NCI-H748 (cell line): ENCODE data around the gene HIP1R.
A peak's percentile ranks its signal among the peaks of the same experiment; 100 is the strongest.

ENCODE experiments used
- DNase-seq: peaks from one replicate; lab custom pipeline; 2025; ENCODE audit not compliant: unreplicated experiment; lab: John Stamatoyannopoulos, UW

Gene HIP1R

DNA sequence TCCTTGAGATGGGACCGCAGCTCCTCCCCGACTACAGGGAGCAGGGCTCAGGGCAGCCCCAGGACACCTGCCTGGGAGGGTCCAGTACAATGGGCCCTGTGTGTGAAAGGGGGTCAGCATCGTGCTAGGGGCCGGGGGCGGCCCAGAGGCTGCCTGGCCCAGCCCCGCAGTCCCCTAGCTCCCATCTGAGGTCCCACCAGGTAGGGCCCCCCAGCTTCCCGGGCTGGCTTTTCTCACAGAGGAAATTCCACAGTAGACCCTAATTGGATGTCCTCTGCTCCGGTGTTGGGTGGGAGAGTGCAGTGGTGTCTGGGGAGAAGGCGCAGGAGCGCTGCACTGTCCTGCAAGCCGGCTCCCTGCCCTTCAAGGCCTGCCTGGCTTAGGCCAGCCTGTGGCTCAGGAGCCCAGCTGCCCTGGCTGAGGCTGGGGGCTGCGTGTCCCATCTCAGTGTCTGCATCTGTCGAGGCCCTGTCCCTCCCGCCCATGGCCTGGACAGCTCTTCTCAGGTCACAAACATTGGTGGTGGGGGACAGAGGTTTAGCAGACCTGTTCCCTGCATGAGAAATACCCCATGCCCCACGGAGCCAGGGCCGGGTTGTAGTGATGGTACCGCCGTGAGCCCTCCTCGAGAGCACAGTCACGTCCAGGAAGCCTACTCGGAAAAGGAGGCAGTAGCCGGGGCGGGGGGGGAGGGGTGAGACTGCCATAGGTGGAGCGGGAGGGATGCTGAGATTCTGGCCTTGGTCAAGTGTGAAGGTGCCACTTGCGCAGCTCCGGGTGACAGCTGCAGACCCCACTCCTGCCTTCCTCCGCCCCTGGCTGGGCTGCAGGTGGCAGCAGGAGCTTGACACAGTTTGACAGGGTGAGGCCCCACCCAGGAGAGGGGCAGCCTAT, 11.6 kb downstream of the HIP1R start:
- no peak for DNase-seq

DNA sequence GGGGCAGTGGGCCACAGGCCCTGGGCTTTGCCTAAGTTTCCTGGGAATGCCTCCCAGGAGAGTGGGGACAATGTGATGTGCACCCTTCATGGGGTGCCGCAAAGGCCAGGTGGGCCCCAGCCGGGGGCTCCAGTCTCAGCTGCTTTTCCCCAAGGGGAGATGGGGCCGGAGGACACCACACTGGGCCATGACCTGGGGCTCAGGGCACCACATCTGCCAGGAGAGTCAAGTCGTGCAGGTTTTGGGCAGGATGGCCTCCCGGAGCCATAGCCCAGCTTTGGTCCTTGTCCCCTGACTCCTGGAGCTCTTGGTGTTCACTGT, 12.2 kb downstream of the HIP1R start:
- DNase-seq, result no peak

DNA sequence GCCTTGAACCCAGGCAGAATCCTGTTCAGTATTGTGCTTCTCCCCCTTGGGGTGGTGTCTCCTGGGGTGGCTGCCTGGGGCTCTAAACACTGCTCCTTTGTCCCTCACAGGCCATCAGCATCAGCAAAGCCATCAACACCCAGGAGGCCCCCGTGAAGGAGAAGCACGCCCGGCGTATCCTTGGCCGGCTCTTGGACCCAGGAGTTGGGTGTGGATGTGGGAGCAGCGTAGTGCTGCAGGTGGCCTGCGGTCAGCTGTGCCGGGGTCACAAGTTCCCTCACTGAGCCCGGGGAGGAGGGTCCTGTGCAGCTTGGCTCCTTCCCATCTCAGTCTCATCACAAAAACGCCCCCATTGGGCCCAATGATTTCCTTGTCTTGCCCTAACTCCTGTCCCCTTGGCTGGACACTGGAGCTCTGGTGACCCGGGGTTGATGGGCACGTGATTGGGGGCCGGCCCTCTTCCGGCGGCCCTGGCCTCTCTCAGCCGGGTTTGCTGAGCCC, 12.7 kb downstream of the HIP1R start:
- no peak for DNase-seq

DNA sequence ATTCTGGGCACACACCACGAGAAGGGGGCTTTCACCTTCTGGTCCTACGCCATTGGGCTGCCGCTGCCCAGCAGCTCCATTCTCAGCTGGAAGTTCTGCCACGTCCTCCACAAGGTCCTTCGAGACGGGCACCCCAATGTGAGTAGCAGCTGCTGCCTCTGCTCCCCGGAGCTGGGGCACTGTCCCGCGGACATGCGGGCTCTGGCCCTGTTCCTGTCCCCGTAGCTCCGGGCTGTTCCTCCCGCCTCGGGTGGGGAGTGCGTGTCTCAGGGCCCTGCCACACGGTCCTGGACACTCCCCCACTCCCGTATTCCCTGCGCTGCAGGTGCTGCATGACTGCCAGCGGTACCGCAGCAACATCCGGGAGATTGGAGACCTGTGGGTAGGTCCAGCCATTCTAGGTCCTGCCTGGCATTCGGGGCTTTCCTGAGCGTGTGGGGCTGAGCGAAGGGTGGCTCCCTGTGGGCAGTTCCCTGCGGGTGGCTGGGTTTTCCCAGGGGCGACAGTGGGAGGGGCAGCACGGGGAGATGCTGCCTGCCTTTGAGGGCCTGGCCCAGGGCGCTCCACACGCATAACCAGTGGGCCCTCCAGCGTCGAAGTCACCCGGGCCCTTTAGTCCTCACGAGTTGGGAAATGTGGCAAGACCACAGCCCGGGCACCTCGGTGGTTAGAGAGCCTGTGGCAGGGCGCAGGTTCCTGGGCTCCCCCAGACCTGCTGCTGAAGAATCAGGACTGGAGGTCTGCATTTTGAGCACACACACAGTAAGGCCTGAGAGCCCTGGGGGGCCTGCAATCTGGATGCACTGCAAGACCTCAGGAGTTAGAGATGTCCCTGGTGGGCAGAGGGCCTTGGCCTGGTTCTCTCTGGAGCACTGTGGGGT, 13.5 kb downstream of the HIP1R start:
- no peak for DNase-seq

DNA sequence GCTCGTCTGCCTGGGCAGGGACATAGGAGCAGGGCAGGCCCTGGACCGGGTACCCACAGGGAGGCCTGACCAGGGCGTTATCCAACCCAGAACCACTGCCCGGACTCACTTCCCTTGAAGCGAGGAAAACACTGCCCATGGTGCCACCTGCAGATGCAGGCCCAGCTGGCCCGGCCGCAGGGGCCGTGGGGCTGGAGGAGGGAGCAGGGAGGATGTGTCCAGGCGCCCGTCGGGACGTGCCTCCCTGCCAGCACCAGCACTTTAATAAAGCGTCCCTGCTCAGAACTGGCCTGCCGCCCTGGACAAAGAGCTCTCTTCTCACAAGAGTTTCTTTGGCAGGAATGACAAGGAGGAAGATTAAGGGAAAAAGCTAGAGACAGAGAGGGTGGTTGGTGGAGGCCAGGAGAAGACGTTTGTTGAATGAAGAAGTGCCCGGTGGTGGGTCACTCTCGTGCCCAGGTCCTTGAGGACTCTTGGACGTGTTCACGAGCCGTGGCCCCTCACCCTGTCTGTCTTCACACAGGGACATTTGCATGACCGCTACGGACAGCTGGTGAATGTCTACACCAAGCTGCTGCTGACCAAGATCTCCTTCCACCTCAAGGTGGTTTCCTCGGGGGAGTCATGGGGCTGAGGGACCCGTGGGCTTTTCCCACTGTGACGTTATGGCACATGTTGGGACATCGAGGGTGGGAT, 14.2 kb downstream of the HIP1R start:
- DNase-seq, result no peak

DNA sequence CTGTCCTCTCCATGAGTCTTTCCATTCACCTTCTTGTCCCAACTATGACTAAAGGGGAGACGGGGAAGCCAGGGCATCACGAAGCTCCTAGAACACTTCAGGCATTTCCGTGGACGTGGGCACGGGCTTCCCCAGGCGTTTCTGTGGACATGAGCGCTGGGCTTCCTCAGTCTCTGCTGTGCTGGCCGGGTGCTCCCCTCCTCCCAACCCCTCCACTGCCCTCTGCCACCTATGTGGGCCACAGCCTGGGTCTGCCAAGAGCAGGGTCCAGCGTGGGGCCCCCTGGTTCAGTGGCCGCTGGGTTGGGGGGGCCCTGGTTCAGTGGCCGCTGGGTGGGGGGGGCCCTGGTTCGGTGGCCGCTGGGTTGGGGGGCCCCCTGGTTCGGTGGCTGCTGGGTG, 14.8 kb downstream of the HIP1R start:
- DNase-seq, result no peak

DNA sequence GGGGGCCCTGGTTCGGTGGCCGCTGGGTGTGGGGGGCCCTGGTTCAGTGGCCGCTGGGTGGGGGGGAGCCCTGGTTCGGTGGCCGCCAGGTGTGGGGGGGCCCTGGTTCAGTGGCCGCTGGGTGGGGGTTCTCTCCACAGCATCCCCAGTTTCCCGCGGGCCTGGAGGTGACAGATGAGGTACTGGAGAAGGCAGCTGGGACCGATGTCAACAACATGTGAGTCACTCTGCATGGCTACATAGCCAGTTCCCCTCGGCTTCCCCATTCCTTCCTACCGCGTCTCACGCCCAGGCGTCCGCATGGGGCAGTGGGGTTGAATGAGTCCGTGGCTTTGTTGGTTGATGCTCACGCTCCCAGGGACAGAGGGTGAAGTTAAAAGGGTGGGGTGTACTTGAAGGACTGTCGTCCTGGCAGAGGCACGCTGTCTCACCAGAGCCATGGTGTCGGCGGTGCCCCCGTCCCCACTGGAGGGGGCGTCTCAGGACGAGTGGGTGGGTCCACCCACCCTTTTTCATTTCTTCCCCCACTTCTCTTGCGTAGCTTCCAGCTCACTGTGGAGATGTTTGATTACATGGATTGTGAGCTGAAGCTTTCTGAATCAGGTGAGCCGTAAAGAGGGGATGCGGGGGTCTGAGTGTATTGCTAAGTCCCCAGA, 15.6 kb downstream of the HIP1R start:
- no peak for DNase-seq

DNA sequence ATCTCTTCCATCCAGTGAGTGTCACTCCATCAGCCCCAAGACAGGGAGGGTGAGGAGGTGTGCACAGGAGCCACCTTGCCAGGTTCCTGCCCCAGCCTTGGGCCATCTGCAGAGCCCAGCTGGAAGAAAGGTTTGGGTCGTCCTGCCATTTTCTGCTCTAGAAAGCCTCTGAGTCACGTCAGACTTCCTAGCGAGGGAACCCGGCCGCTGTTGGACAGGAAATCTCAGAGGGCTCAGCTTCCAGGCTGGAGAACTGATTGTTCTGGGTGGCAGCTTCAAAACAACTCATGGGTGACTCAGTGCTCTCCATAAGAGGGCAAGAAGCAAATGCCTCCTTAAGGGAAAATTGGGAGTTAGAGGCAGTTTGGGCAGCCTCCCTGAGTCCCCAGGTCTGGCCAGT, 16.6 kb downstream of the HIP1R start:
- no peak for DNase-seq

DNA sequence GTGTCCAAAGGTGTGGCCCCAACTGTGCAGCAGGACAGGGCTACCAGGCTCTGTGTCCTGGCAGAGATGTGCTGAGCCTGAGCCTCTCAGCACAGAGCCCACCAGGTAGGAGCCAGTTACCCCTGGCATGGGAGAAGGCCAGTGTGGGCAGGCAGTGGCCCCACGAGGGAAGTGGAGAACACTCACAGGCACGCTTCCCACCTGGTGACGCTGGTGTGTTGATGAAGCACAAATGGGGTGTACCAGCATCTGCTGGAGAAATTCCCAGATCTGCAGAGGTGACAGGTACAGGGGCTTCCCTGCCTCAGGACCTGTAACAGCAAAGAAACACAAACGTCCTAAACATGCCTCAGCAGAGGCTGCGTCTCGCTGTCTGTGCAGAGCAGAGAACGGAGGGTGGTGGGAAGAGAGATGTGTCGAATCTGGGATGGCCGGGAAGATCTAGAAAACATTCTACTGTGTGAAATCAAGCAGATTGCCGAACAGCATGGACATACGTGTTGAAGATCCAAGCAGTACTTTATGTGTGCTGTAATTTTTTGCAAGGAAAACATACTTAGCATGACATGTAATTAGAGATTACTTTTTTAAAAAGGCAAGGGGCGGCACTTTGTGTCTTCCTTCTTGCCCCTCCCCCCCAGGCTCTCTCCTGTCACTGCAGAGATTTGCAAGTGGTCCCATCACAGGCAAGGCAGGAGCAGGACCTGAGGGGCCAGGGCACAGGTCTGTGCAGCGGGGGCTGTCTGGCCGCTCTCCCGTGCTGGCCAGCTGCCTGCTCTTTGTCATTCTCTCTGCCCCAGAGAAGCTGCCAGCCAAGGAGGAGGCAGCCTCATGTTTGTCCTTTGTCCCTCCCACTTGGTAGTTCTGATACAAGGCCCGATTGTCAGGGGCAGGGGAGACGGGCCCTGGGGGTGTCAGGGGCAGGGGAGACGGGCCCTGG, 17.3 kb downstream of the HIP1R start:
- DNase-seq, result no peak

DNA sequence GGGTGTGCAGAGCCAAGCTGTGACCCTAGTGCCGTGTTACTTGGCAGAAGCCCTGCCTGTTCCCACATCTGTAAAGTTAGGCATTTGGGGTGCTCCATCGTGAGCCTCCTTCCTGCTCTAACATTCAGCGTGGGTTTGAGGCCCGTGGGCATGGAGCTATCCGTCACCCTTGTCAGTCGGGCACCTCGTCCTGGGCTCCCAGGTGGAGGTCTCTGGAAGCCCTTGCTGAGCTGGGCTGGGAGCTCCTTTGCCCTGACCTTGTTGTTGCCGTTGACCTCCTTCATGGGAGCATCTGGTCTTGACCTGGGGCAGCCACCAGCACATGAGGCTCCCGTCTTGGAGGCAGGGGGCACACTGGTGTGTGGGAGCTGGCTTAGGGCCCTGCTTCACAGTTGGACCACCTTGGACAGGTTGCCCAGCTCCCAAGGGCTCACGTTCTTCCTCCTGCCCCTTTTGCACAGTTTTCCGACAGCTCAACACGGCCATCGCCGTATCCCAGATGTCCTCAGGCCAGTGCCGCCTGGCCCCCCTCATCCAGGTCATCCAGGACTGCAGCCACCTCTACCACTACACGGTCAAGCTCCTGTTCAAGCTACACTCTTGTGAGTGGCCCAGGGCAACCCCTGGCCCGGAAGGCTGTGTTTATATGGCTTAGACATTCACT, 18.5 kb downstream of the HIP1R start:
- no peak for DNase-seq

DNA sequence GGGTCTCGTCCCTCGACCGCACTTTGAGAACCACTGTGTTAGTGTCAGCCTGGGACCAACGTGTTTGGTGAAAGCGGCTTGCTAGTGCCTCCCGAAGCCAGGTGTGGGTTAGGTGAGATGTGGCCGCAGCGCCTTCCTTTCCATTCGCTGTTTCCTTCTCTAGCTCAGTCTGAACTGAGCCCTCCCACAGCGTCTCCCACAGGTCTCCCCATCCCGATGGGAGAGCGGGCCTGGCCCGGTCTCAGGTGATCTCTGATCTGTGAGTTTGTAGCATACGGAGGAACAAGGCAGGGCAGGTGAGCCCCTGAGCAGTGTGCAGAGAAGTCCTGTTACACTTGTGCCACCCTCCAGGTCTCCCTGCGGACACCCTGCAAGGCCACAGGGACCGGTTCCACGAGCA, 19.3 kb downstream of the HIP1R start:
- no peak for DNase-seq

DNA sequence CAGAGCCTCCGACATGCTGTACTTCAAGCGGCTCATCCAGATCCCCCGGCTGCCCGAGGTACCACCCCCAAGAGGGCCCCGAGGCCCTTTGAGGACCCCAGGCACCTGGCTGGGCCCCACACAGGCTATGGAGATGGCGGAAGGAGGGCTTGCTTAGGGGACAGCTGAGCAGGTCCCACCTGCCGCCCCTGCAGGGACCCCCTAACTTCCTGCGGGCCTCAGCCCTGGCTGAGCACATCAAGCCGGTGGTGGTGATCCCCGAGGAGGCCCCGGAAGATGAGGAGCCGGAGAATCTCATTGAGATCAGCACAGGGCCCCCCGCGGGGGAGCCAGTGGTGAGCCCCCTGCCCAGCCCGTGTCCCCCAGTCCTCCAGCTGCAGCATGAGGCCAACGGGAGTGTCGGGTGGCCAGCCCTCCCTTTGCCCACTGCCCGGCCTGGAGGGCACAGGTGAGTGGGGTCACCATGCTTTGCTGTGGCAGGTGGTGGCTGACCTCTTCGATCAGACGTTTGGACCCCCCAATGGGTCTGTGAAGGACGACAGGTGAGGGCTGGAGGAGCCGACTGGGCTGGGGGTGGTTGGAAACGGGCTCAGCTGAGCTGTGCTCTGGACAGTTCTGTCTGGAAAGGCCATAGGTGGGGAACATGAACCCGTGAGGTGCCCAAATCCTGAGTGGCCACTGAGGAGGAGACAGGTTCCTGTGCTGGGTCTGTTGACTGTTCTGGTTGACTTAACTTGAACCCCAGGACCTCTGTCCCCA, 20.0 kb downstream of the HIP1R start:
- no peak for DNase-seq

DNA sequence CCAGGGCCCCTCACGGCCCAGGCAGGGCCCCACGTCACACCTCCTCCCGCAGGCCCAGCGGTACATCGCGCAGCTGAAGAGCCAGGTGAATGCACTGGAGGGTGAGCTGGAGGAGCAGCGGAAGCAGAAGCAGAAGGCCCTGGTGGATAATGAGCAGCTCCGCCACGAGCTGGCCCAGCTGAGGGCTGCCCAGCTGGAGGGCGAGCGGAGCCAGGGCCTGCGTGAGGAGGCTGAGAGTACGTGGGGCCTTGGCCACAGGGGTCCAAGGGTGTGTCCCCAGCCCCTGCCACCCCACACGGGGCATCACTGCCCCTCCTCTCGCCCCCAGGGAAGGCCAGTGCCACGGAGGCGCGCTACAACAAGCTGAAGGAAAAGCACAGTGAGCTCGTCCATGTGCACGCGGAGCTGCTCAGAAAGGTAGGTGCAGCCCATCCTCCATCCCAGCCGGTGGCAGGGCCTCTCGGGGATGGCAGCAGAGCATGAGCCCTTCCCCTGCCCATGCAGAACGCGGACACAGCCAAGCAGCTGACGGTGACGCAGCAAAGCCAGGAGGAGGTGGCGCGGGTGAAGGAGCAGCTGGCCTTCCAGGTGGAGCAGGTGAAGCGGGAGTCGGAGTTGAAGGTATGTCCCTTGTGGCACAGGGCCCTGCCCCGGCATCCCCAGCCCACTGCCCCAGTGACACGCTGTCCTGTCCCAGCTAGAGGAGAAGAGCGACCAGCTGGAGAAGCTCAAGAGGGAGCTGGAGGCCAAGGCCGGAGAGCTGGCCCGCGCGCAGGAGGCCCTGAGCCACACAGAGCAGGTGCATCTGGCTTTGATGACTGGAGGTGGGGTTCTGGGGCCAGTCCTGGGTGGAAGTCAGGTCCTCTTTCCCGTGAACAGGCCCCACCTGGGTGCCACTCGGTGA, 20.9 kb downstream of the HIP1R start:
- peak; percentile 10 for DNase-seq

DNA sequence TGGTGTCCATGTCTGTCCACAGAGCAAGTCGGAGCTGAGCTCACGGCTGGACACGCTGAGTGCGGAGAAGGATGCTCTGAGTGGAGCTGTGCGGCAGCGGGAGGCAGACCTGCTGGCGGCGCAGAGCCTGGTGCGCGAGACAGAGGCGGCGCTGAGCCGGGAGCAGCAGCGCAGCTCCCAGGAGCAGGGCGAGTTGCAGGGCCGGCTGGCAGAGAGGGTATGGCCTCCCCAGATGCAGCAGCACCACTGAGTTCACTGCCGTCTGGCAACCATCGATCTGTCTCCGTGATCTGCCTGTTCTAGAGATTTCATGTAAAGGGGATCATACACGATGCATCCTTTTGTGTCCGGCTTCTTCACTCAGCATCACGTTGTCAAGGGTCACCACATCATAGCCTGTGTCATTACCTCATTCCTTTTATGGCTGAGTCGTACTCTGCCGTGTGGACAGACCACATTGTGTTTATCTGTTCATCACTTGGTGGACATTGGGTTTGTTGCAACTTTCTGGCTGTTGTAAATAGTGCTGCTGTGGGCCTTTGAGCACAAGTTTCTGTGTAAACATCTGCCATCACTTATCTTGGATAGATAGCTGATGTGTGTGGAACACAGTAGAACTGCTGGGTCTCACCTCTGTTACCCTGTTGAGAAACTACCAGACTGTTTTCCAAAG, 21.9 kb downstream of the HIP1R start:
- DNase-seq, result no peak

DNA sequence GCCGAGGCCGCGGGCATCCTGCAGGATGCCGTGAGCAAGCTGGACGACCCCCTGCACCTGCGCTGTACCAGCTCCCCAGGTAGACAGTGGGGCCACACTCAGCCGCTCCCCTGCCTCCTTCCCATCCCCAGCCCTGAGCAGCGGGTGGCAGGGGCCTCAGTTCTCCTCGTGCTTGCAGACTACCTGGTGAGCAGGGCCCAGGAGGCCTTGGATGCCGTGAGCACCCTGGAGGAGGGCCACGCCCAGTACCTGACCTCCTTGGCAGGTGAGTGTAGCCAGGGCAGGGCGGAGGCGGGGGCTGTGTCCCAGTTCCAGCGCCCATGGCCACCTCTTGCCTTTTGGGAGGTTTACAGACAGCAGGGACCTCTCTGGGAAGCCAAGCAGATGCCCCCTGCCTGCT, 22.9 kb downstream of the HIP1R start:
- no peak for DNase-seq

DNA sequence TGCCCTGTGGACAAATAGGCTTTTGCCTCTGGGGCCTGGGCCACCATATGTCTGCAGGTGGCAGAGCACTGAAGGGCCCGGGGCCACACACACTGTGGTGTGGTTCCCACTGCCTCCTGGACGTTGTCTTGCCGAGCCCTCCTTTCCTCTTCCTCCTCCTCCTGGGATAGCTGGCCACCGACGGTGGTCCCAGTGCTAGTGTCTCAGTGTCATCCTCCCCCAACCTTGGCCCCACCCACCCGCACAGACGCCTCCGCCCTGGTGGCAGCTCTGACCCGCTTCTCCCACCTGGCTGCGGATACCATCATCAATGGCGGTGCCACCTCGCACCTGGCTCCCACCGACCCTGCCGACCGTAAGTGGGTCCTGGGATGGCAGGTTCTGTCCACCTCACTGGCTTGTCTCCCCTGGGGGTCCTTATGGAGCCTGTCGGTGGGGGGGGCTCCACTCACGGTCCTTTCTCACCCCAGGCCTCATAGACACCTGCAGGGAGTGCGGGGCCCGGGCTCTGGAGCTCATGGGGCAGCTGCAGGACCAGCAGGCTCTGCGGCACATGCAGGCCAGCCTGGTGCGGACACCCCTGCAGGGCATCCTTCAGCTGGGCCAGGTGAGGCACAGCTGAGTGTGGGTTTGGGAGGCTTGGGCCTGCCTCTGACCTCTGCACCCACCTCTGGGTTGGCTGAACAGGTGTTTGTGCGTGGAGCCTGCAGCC, 23.5 kb downstream of the HIP1R start:
- DNase-seq, result no peak
